SKM-1 treated with dmso at 0.1 percent for 144 hours (cell line): ENCODE measurements around the gene EMC10.
A peak's percentile ranks its signal among the peaks of the same experiment; 100 is the strongest.

ENCODE experiments used
- DNase-seq: peaks from one replicate; lab custom pipeline; 2025; ENCODE audit not compliant: unreplicated experiment; lab: John Stamatoyannopoulos, UW

The EMC10 gene

GRCh38 chr19:50477751-50478515, 1.6 kb downstream of the EMC10 start:
- no peak for DNase-seq

- DNase-seq = peak; percentile 11
These were observed 2.8 kb downstream of the EMC10 start for GRCh38 chr19:50478901-50479715.

GRCh38 chr19:50479761-50480251, 3.5 kb downstream of the EMC10 start:
- no peak for DNase-seq

- DNase-seq = no peak
These were observed 4.2 kb downstream of the EMC10 start for GRCh38 chr19:50480281-50481111.

- DNase-seq = no peak
These were observed 5.2 kb downstream of the EMC10 start for GRCh38 chr19:50481351-50482149.

- DNase-seq = no peak
These were observed 6.1 kb downstream of the EMC10 start for GRCh38 chr19:50482271-50482855.

- DNase-seq = no peak
These were observed 6.6 kb downstream of the EMC10 start for GRCh38 chr19:50482916-50483315.

GRCh38 chr19:50485284-50485955, 9.1 kb downstream of the EMC10 start:
- no peak for DNase-seq

- DNase-seq = no peak
These were observed 10.7 kb downstream of the EMC10 start for GRCh38 chr19:50486823-50487515.

- DNase-seq = peak; percentile 10
These were observed 12.3 kb downstream of the EMC10 start for GRCh38 chr19:50488389-50489194.

GRCh38 chr19:50489461-50490011, 13.2 kb downstream of the EMC10 start:
- DNase-seq = no peak

GRCh38 chr19:50490411-50490811, 14.1 kb downstream of the EMC10 start:
- DNase-seq = no peak

GRCh38 chr19:50490991-50491472, 14.7 kb downstream of the EMC10 start:
- no peak for DNase-seq

- peak; percentile 57 for DNase-seq
These were observed 16.2 kb downstream of the EMC10 start for GRCh38 chr19:50492303-50493052.

GRCh38 chr19:50493171-50493570, 16.9 kb downstream of the EMC10 start:
- DNase-seq = no peak

GRCh38 chr19:50494186-50495019, 18.1 kb downstream of the EMC10 start:
- DNase-seq = no peak
